ENCODE data around the gene HSFX2.
"Not testable (repeated sequence)": the region's sequence is repeated elsewhere in the genome, so short reads cannot be mapped to it uniquely, and the experiment has no call there.

- not testable (repeated sequence) for TF ChIP-seq CTCF, EP300 (IDR thresholded peaks at IDR 0.05)
These were observed 45.4 kb downstream of the HSFX2 start, which contains the start of gene HSFX3 for GRCh38 chrX:149549701-149550100.

Data from suprapubic skin (tissue), 3 donors.